ENCODE measurements around the gene UNC119. TPM values are rescaled to one million over a fixed set of nuclear protein-coding genes. Genes with fewer than 3 reads are reported as not detected.
A peak's percentile ranks its signal among the peaks of the same experiment; 100 is the strongest.

UNC119 gene
- total RNA-seq, 1 experiment from 2014 or later, result 13.0 TPM

DNA sequence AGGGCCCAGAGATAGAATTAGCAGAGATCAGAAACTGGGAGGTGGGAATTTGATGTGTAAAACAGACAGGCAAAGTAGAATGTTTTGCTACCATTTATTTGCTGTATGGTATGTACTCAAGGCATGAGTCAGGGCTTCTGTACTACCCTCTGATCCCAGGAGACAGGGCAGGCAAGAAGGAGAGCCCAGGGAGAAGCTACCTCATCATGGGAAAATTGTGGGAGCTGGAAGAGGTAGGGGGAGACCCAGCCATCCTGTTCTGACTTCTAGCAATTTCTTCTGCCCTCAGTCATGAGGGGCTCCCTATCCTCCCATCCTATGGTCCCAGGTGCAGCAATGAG, 20.6 kb upstream of the UNC119 start:
- no peak overlapping the region for H3K4me3 Mint-ChIP-seq (ENCODE audit: low read depth, unreplicated experiment)
- DNase-seq, result no peak
- H3K27me3 Mint-ChIP-seq (ENCODE audit: unreplicated experiment), result no peaks in the 10 kb centered on the region
- H3K4me1 Mint-ChIP-seq (ENCODE audit: low read depth, unreplicated experiment), result peaks cover 23% of the 10 kb centered on the region
- intact Hi-C loops (cut with micrococcal nuclease; ENCODE audit: unreplicated experiment), result no loop called here
- peaks cover 29% of the 10 kb centered on the region for H3K36me3 Mint-ChIP-seq (ENCODE audit: insufficient read depth, unreplicated experiment)
- CTCF ChIA-PET, result no interaction called here
- H3K9me3 Mint-ChIP-seq (ENCODE audit: low read depth, unreplicated experiment), result no peaks in the 10 kb centered on the region
- no TSS peak for BruUV-seq (replicated peaks)
- TF ChIP-seq, protein P1, sequence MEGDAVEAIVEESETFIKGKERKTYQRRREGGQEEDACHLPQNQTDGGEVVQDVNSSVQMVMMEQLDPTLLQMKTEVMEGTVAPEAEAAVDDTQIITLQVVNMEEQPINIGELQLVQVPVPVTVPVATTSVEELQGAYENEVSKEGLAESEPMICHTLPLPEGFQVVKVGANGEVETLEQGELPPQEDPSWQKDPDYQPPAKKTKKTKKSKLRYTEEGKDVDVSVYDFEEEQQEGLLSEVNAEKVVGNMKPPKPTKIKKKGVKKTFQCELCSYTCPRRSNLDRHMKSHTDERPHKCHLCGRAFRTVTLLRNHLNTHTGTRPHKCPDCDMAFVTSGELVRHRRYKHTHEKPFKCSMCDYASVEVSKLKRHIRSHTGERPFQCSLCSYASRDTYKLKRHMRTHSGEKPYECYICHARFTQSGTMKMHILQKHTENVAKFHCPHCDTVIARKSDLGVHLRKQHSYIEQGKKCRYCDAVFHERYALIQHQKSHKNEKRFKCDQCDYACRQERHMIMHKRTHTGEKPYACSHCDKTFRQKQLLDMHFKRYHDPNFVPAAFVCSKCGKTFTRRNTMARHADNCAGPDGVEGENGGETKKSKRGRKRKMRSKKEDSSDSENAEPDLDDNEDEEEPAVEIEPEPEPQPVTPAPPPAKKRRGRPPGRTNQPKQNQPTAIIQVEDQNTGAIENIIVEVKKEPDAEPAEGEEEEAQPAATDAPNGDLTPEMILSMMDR (IDR thresholded peaks at IDR 0.05; ENCODE audit: unreplicated experiment), result no peak
- H3K27ac Mint-ChIP-seq (ENCODE audit: unreplicated experiment), result no peak overlapping the region

DNA sequence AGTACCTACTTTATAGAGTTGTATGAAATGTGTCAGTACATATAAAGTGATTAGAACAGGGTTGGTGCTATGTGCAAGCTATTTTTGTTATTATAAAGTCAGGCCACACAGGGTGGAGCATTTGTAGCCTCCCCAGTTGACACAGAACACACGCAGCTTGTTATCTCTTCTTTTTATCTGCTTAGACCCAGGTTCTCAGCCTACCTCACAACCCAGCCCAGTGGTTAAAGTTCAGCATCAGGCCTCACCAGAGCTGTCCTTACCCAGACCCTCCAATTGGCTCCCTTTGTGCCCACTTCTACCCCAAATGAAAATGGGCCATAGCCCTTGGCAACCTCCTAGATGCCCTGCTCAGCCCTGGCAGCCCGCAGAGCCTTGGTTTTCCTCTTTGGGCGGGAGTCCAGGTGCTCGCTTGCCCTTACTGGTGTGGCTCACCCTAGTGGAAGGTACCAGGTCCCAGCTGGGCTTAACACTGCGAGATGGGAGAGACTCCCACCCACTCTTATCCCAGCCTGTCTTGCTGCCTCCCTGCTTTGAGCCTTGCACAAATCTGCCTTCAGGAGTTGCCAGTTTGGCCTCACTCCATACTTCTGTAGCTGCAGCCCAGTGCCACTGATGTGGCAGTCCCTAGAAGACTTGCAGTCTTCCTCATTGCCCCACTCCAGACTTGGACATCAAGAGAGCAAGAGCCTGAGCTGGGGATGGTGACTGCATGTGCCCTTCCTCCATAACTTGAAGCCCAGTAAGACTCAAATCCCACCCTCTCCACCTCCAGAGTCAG, 20.0 kb upstream of the UNC119 start:
- BruUV-seq (replicated peaks), result no TSS peak
- TF ChIP-seq, protein P1 (IDR thresholded peaks at IDR 0.05; ENCODE audit: unreplicated experiment), result no peak
- intact Hi-C loops (cut with micrococcal nuclease; ENCODE audit: unreplicated experiment), result no loop called here
- Mint-ChIP-seq H3K9me3 (ENCODE audit: low read depth, unreplicated experiment) (no peaks in the 10 kb centered on the region), H3K27ac (ENCODE audit: unreplicated experiment) (no peak overlapping the region), H3K4me1 (ENCODE audit: low read depth, unreplicated experiment) (peaks cover 29% of the 10 kb centered on the region), H3K36me3 (ENCODE audit: insufficient read depth, unreplicated experiment) (peaks cover 29% of the 10 kb centered on the region), H3K4me3 (ENCODE audit: low read depth, unreplicated experiment) (peak overlapping the region; percentile 90), H3K27me3 (ENCODE audit: unreplicated experiment) (no peaks in the 10 kb centered on the region)
- CTCF ChIA-PET, result interaction anchor here (0.7 kb wide), 1 partner anchor 113 kb away, joined by 3 read pairs; no protein-coding TSS in a partner anchor
- no peak for DNase-seq

- TF ChIP-seq, protein P1 (IDR thresholded peaks at IDR 0.05; ENCODE audit: unreplicated experiment), result no peak
- intact Hi-C loops (cut with micrococcal nuclease; ENCODE audit: unreplicated experiment), result no loop called here
- Mint-ChIP-seq H3K36me3 (ENCODE audit: insufficient read depth, unreplicated experiment) (peaks cover 29% of the 10 kb centered on the region), H3K4me1 (ENCODE audit: low read depth, unreplicated experiment) (peaks cover 30% of the 10 kb centered on the region), H3K27ac (ENCODE audit: unreplicated experiment) (peak within 1 kb of the TSS; percentile 83), H3K4me3 (ENCODE audit: low read depth, unreplicated experiment) (peak within 1 kb of the TSS; percentile 90), H3K27me3 (ENCODE audit: unreplicated experiment) (no peaks in the 10 kb centered on the region), H3K9me3 (ENCODE audit: low read depth, unreplicated experiment) (no peaks in the 10 kb centered on the region)
- no TSS peak for BruUV-seq (replicated peaks)
- CTCF ChIA-PET, result interaction anchor here (0.6 to 0.7 kb wide), 2 partner anchors 38 to 112 kb away, joined by 3 to 7 read pairs; no protein-coding TSS in a partner anchor
- peak; percentile 95 for DNase-seq
Measured at GRCh38 chr17:28571361-28572122, 19.1 kb upstream of the UNC119 start, which contains the start of gene PIGS. Gene PIGS (minus strand): TSS chr17:28571524. CDS start chr17:28571496, 28 bp downstream.

DNA sequence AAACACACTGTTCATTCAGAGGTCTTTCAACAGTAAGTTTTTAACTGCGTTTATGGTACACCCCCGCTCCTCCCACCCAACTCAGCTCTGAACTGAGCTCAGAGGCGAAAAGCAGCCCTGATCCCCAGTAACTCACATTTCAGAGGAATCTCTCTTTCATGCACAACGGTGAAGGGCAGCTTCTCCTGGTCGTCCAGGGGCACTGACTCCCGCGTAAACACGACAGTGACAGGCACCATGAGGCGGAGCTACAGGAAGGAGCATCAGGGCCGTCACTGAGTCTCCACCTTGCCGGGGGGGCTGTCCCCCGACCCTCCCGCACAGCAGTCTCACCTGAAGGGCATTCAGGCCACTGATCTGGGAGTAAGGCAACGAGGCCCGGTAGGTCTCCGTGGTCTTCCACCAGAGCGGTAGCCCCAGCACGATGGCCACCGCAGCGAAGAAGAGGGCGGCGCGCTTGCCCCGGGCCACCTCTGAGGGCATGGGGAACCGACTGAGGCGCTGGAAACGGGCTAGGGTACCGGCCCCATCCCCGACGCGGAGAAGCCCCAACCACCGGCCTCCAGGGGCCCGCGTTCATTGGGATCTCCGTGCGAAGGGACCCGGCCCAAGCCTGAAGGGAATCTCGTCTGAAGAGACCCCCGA, 18.4 kb upstream of the UNC119 start:
- DNase-seq, result peak; percentile 17
- intact Hi-C loops (cut with micrococcal nuclease; ENCODE audit: unreplicated experiment), result no loop called here
- H3K36me3 Mint-ChIP-seq (ENCODE audit: insufficient read depth, unreplicated experiment), result peaks cover 29% of the 10 kb centered on the region
- BruUV-seq (replicated peaks), result no TSS peak
- no peaks in the 10 kb centered on the region for H3K27me3 Mint-ChIP-seq (ENCODE audit: unreplicated experiment)
- H3K9me3 Mint-ChIP-seq (ENCODE audit: low read depth, unreplicated experiment), result no peaks in the 10 kb centered on the region
- peaks cover 30% of the 10 kb centered on the region for H3K4me1 Mint-ChIP-seq (ENCODE audit: low read depth, unreplicated experiment)
- H3K4me3 Mint-ChIP-seq (ENCODE audit: low read depth, unreplicated experiment), result peak overlapping the region; percentile 90
- TF ChIP-seq, protein P1 (IDR thresholded peaks at IDR 0.05; ENCODE audit: unreplicated experiment), result no peak
- CTCF ChIA-PET, result interaction anchor here (0.6 kb wide), 1 partner anchor 39 kb away, joined by 7 read pairs; no protein-coding TSS in a partner anchor
- H3K27ac Mint-ChIP-seq (ENCODE audit: unreplicated experiment), result peak overlapping the region; percentile 83

All from Calu3 (cell line).